Progenitor cell of endocrine pancreas (in vitro differentiated cells): ENCODE data around the gene DZIP3. TPM values are rescaled to one million over a fixed set of nuclear protein-coding genes. Genes with fewer than 3 reads are reported as not detected.

Experiments used
- DNase-seq: peaks from one replicate; pipeline ENCODE4 v3.0.0; 2021; ENCODE audit warnings: low spot score; ENCODE audit not compliant: unreplicated experiment
- H3K27ac Mint-ChIP-seq: 2 replicates; pipeline ENCODE4 v1.8.0; 2021; ENCODE audit warnings: mild to moderate bottlenecking, moderate library complexity, mixed read lengths
- H3K27me3 Mint-ChIP-seq: 2 replicates; pipeline ENCODE4 v1.8.0; 2021; ENCODE audit warnings: mixed read lengths
- H3K36me3 Mint-ChIP-seq: 2 replicates; pipeline ENCODE4 v1.8.0; 2022; ENCODE audit warnings: mixed read lengths; ENCODE audit not compliant: insufficient read depth
- H3K4me1 Mint-ChIP-seq: 2 replicates; pipeline ENCODE4 v1.8.0; 2021; ENCODE audit warnings: low read depth, mixed read lengths
- H3K4me3 Mint-ChIP-seq: 2 replicates; pipeline ENCODE4 v1.8.0; 2021; ENCODE audit warnings: low read depth, mild to moderate bottlenecking, moderate library complexity, mixed read lengths
- H3K9me3 Mint-ChIP-seq: 2 replicates; pipeline ENCODE4 v1.8.0; 2021; ENCODE audit warnings: low read depth, mixed read lengths
- total RNA-seq: library from RNA; stranded (reverse); gene quantifications from 2 replicates; pipeline ENCODE4 v1.2.1, GENCODE V29; 2021
- TF ChIP-seq, protein P1 (sequence below): fragments of 200-600 bp; sonication (generic); IDR thresholded peaks from one replicate; pipeline ENCODE4 v1.5.0; 2021; ENCODE audit warnings: antibody characterized with exemption, mild to moderate bottlenecking; ENCODE audit not compliant: unreplicated experiment

Gene DZIP3
- total RNA-seq, 1 donor from 2014 or later: 33.6 TPM

DNA sequence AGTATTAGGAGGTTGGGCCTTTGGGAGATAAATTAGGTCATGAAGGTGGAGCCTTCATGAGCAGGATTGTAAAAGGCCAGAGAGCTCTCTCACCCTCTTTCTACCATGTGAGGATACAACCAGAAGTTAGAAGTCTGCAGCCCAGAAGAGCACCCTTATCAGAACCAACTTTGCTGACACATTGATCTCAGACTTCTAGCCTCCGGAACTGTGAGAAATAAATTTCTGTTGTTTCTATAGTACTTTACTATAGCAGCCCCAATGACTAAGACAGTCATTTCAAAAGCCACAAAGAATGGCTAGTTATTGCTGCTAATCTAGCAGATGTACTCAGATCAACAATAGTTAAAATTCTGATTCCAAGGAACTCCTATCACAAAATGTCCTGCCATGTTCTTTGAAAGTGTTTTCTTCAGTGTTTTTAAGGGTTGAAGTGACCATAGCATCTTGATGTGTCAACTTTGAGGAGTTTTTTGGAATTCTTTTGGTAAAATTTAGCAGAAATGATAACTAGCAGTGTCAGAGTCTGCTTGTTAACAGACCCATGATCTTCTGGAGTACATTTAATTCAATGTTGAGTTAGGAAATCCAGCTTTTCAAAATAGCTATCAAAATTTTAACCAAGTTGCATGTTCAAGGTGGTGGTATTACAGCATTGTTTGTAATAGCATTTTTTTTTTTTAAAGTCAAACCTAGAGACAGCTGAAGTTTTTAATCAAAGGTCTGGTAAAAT, 10.3 kb downstream of the DZIP3 start:
- no peak overlapping the region for H3K27ac Mint-ChIP-seq
- peaks cover 4% of the 10 kb centered on the region for H3K36me3 Mint-ChIP-seq
- no peaks in the 10 kb centered on the region for H3K27me3 Mint-ChIP-seq
- TF ChIP-seq, protein P1, sequence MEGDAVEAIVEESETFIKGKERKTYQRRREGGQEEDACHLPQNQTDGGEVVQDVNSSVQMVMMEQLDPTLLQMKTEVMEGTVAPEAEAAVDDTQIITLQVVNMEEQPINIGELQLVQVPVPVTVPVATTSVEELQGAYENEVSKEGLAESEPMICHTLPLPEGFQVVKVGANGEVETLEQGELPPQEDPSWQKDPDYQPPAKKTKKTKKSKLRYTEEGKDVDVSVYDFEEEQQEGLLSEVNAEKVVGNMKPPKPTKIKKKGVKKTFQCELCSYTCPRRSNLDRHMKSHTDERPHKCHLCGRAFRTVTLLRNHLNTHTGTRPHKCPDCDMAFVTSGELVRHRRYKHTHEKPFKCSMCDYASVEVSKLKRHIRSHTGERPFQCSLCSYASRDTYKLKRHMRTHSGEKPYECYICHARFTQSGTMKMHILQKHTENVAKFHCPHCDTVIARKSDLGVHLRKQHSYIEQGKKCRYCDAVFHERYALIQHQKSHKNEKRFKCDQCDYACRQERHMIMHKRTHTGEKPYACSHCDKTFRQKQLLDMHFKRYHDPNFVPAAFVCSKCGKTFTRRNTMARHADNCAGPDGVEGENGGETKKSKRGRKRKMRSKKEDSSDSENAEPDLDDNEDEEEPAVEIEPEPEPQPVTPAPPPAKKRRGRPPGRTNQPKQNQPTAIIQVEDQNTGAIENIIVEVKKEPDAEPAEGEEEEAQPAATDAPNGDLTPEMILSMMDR: no peak
- DNase-seq: no peak
- no peak overlapping the region for H3K4me3 Mint-ChIP-seq
- H3K9me3 Mint-ChIP-seq: peaks cover 11% of the 10 kb centered on the region
- peaks cover 10% of the 10 kb centered on the region for H3K4me1 Mint-ChIP-seq

DNA sequence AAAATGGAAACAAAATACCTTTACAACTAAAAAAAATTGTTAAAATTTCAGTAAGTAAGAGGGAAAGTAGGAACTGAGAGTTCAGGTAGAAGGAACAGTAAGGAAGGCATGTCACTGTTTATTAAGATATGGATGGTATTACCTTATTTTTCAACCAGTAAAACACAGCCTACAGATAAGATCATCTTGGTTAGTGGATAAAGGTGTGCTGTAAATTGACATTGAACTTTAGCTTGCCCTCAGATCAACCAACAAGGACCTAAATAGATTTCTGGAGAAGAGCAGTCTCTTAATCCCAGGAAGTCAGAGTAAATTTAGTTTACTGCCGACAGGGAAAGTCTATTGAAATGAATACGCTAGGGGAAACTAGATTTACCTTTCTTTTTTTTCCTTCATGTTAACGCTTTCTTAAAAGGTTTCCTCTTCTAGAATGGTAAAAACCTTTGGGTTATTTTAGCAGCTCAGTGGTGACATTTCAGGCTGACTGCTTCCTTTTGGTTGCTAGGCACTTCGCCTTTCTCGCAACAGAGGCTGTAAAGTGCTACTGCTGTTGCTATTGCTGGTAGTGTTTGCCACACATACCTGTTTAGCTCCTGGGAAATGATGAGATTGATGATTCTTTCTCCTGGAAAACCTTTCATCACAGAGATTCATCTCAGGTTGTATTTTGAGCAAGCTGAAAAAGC, 12.9 kb downstream of the DZIP3 start:
- H3K4me1 Mint-ChIP-seq: peaks cover 10% of the 10 kb centered on the region
- peaks cover 11% of the 10 kb centered on the region for H3K9me3 Mint-ChIP-seq
- TF ChIP-seq, protein P1: no peak
- DNase-seq: no peak
- peaks cover 4% of the 10 kb centered on the region for H3K36me3 Mint-ChIP-seq
- no peak overlapping the region for H3K27ac Mint-ChIP-seq
- H3K4me3 Mint-ChIP-seq: no peak overlapping the region
- no peaks in the 10 kb centered on the region for H3K27me3 Mint-ChIP-seq

DNA sequence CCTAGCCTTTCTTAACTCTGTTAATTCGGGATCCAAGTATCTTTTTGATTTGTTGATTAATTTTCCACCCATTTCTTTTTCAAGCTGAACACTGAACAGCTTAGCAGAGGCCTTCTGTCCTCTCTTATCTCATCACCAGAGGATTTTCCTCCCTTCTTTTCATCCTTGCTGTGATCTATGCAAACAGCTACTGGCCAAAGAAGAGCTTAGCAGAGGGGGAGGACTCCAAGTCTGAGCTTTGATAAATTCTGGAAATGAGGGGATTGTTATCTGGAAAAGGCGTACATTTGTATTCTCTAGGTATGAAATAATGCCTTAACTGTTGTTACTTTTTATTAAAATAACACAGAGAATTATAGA, 13.4 kb downstream of the DZIP3 start:
- peaks cover 7% of the 10 kb centered on the region for H3K36me3 Mint-ChIP-seq

DNA sequence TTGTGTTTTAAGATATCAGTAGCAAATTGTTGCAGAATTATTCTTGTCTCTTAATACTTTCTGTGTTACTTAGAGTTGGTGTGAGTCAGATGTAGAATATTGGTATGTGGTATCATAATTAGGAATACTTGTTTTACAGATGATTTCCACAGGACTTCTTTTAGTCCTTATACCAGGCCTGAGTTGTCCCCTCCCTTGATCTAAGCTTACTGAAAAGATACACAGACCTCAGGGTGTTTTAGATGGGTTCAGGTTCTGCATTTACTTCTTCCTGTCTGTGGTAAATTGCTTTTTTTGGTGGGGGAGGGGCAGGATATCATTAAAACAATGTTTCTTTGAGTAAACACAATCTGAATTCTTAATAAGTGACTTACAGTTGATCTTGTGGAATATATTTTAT, 14.2 kb downstream of the DZIP3 start:
- no peak for DNase-seq
- TF ChIP-seq, protein P1: no peak
- no peak overlapping the region for H3K4me3 Mint-ChIP-seq
- H3K4me1 Mint-ChIP-seq: peaks cover 10% of the 10 kb centered on the region
- H3K27me3 Mint-ChIP-seq: no peaks in the 10 kb centered on the region
- peaks cover 11% of the 10 kb centered on the region for H3K9me3 Mint-ChIP-seq
- H3K36me3 Mint-ChIP-seq: peaks cover 8% of the 10 kb centered on the region
- H3K27ac Mint-ChIP-seq: no peak overlapping the region

More for the DNA sequence above, 13.4 kb downstream of the DZIP3 start:
- peaks cover 11% of the 10 kb centered on the region for H3K9me3 Mint-ChIP-seq
- DNase-seq: no peak
- H3K27ac Mint-ChIP-seq: no peak overlapping the region
- peak overlapping the region; percentile 33 for H3K4me3 Mint-ChIP-seq
- TF ChIP-seq, protein P1: no peak
- peaks cover 10% of the 10 kb centered on the region for H3K4me1 Mint-ChIP-seq
- H3K27me3 Mint-ChIP-seq: no peaks in the 10 kb centered on the region

DNA sequence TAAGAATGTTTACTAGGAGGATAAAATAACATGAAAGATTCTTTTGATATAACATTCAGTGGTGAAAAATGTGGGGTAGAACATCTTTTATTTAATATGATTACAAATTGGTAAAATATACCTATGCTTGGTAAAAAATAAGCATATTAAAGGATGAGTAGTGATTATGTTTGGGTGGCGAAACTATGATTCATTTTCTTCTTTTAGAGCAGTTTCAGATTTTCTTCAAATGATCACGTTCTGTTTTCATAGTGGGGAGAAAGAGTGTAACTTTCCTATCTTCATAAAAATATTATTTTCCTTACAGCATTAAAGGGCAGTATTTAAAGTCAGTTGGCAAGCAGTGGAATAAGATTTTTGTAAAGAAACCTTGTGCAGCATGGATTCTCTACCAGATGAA, 15.5 kb downstream of the DZIP3 start:
- H3K36me3 Mint-ChIP-seq: peaks cover 12% of the 10 kb centered on the region
- TF ChIP-seq, protein P1: no peak
- DNase-seq: no peak
- H3K27me3 Mint-ChIP-seq: no peaks in the 10 kb centered on the region
- no peak overlapping the region for H3K4me3 Mint-ChIP-seq
- H3K4me1 Mint-ChIP-seq: peaks cover 10% of the 10 kb centered on the region
- no peak overlapping the region for H3K27ac Mint-ChIP-seq
- peaks cover 11% of the 10 kb centered on the region for H3K9me3 Mint-ChIP-seq
